NCI-H2081 (cell line): ENCODE data around the gene KPNB1.

Experiments
- DNase-seq, 2 experiments: peaks; one replicate each; lab custom pipeline; 2025; lab: John Stamatoyannopoulos, UW

The KPNB1 gene

DNA sequence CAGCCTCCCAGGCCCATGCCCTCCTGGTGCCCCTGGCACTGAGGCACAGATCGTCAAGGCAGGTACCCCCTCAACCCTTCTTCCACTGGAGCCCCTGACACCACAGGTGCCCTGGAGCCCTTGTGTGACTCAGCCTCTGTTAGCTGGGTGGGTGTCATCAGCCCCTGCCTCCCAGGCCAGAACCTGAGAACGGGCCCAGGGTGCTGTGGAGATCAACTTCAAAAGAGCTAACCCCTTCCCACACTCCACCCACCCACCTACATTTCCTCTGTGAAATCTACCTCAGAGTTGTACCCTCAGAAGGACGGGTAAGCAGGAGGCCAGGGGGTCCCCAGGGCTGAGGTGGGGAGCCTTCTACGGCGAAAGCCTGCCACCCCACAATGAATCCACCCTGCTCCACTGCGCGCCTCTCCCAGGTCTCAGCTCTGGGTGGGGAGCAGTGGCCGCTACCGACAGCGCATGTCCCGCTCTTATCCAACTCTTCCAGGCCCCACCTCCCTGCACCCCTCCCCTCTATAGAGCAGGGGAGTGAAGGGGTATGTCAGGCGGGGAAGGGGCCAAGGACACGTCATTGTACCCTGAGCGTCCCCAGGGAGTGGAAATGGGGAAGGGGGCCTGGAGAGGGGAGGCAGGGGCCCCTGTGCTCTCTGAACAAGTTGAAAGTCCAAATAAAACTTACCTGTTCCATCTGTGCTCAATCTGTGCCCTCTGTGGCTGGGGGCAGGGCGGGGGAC lies 61.8 kb downstream of the KPNB1 start:
- no peak for DNase-seq

DNA sequence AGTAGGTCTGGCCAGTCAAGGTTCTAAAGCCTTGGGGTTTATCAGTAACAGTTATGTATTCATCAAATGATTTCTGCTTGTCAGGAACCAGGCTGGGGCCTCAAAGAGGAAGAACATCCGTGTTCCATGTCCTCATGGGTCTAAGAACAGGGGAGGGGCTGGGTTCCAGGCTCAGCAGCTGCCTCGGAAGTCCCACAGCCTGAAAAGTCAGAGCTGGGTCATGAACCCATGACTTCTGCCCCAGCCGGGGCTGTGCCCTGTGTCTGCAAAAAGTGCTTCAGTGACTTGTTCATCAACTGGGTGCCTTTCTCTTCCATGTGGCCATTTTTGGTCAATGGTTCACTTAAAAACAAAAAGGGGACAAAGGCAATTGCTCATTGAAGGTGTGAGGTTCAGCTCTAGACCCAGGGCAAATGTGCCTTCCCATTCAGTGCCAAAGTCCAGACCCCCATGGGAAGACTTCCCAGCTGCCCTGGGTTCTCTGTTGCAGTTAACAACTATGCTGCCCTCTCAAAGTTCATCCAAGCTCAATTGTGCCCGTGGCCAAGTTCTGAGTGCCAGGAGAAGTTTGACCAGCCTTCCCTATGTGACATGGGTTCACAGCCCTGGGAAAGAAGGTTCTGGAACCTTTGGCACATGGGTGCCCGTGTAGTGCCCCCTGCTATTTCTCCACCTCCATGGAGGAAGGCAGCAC lies 62.8 kb downstream of the KPNB1 start:
- DNase-seq, result no peak

DNA sequence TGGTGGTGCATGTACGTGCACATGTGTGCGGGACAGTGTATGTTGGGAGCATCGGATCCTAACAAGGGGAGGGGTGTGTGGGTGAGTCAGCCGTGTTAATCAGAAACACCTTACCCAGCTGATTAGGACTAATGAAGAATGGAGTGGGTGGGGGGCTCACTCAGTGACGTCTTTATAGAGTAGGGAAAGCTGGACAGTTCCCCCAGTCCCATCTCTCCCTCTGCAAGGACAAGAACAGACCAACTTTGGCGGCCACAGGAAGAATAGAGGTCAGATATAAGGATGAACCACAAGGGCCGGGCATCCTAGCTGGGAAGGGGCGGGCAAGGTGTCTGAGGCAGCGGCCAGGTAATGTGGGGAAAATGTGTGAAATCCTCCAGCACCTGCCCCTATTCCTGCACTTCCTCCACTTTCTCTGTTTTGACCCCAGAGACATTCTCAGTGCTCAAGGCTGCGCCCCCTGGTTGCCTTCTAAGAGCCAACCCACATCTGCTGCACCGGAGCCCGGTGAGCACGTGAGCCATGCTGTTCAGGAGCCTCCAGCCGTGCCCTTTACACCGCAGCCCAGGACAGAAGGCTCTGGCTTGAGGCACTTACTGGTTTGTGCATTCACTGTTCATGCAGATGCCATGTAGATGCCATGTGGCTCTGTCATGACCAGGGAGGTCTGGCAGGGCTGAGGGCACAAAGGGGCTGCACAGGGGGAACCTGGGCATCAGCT lies 64.4 kb downstream of the KPNB1 start:
- no peak for DNase-seq

- DNase-seq, result no peak
These were observed 65.2 kb downstream of the KPNB1 start for GRCh38 chr17:47714773-47715396.

- no peak for DNase-seq
These were observed 66.1 kb downstream of the KPNB1 start for GRCh38 chr17:47715669-47716325.

DNA sequence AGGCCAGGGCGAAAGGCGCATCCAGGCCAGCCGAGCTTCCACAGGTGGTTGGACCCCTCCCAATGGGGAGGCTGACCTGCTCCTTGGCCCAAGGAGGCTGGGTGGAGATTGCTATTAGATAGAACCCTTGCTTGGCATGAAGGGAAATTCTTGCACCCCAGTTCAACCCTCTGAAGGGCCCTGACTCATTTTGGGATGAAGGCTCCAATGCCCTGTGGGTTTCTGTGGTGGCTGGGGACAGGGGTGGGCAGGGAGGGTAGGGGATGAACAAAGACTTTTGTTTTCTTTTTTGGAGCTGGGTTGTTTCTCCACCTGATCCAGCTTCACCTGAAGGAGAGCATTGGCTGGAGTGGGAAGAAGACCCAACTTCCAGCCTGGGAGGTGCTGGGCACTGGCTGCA lies 66.7 kb downstream of the KPNB1 start:
- no peak for DNase-seq

DNA sequence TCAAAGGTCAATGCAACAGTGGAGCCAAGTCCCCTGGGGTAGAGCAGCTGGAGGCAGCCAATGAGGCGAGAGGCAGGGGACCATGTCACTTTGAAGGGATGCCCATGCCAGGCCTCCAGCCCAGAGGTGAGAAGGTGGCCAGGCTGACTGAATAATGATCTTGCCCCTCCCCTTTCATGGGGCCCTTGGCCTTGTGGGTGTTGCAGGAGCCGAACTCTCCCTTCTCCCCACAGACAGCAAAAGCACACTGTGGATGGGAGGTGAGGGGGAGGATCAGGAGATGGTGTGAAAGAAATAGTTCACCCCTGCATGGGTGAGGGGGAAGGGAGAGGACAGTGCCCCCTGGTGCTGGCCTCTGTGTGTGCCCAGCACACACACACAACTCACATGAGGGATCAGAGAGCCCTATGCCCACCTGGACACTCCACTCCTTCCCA lies 67.6 kb downstream of the KPNB1 start:
- DNase-seq, result no peak

DNA sequence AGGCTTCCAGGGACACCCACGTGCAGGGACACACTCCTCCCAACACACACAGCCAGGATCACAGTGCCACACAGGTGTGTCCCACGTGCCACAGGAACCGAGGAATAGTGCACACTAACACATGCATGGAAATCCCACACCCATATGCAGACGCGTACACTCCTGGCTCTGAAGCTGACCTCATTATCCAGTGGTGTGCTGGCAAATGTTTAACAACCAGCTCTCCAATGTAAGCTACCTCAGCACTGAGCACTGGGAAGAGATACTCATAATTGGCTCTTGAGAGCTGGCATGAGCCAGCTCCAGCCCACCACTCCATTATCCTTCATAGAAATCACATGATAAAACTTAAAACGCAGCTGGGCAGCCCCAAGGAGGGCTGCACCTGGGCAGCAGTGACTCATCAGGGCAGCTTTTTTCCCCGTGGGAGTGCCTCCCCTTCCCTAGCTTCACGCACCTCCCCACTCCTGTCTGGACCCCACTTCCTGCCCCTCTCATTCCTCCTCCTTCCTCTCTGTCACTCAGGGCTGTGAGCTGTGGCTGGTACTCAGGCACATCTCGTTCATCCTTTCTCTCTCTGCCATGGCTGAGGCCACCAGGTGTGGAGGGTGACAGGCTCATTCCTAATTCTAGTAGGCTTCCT lies 68.4 kb downstream of the KPNB1 start:
- no peak for DNase-seq

GRCh38 chr17:47718634-47719405 lies 69.1 kb downstream of the KPNB1 start:
- DNase-seq, result no peak

GRCh38 chr17:47719411-47720152 lies 69.9 kb downstream of the KPNB1 start:
- no peak for DNase-seq

DNA sequence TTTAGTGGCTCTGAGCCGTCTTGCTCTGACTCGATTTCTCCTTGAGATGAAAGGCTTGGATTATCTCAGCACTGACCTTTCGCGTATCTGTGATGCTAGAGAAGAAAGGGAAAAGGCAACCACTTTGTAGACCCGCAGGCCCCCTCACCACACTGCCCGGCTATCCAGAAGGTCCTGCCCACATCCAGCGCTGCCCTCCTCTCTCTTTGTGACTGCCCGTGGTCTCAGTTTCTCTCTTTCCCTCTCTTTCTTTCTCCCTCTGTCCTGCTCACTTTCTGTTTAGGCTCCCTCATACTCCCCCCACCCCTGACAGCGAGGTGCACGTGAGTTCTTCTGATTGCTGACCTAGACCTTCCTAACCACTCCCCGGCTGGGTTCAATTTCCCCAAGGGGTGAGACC lies 70.5 kb downstream of the KPNB1 start:
- no peak for DNase-seq

DNA sequence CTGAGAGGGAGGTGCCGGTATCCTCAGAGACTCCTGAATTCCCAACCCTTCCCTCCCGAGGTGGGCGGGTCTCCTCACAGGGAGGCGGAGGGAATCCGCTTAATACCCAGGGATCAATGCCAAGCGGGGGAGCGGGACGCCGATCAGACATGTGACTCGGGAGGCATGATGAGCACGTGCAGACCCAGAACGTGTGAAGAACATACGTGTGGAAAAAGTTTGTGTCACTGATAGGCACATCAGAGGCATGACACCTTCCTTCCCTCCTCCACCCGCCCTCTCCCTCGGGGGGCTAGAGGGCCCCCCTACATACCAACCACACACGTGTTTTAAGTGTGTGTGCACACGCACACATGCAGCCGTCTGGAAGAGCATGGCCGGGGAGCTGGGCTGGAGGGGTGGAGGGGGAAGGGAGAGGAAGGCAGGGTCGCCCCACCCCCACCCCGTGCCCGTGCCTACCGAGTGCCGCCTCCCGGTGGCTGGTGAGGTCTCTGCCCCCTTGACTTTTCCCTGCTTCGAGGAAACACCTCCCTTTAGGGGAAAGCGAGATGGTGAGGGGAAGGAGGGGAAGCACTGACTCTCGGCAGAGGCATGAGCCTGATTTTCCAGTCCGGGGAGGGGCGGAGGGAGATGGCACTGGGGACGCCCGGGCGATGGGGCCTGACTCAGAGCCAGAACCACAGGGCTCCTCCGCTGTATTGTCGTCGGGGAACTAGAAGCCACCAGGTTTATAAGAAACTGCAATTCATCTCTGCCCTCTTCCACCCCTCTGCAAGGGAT lies 71.2 kb downstream of the KPNB1 start:
- no peak for DNase-seq

DNA sequence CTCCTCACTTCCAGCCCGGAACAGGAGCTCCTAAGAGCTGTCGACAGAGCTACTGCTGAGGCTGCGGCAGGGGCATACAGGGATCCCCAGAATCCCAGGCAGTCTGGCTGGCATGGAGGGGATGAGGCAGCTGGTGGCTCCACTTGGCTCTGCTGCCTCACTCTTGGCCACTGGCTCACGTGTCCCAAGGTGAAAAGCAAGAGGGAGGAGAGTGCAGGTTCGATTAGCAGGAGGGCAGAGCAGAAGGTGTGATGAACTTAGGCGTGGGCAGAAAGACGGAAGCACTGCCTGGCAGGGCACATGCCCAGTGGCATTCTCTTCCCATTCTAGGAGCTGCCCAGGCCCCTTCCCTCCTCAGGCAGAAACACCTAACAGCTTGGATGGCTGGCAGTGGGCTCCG lies 72.0 kb downstream of the KPNB1 start:
- DNase-seq, result no peak

- no peak for DNase-seq
These were observed 75.0 kb downstream of the KPNB1 start for GRCh38 chr17:47724705-47725104.

DNA sequence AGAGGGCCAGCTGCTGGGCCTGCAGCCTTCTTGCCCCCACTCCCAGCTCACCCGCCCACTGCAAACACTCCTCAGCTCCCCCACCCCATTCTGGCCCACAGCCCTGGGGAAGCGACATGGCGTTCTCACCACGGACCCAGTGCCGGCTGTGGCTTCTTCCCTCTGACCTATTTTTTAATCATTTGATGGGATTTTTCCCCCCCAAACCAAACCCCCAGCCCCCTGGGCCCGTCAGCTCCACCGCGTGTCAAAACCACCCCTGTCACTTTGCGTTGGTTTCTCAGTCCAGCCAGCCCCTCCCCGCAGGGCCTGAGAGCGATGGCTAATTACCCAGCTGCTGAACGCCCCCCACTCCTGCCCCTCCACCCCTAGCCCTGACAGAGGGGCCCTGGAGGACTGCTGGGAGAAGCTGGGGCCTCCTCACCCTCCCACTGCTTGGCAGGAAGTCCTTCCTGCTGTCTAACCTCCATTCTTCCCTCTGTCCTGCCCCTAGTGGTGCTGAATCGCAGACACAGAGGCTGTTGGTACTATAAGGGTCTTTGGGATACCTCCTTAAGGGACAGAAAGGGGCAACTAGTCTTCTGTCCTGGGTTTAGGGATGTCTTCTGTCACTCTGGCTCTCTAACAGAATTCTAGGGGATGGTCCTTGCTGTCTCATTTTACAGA lies 75.9 kb downstream of the KPNB1 start:
- DNase-seq, result no peak

DNA sequence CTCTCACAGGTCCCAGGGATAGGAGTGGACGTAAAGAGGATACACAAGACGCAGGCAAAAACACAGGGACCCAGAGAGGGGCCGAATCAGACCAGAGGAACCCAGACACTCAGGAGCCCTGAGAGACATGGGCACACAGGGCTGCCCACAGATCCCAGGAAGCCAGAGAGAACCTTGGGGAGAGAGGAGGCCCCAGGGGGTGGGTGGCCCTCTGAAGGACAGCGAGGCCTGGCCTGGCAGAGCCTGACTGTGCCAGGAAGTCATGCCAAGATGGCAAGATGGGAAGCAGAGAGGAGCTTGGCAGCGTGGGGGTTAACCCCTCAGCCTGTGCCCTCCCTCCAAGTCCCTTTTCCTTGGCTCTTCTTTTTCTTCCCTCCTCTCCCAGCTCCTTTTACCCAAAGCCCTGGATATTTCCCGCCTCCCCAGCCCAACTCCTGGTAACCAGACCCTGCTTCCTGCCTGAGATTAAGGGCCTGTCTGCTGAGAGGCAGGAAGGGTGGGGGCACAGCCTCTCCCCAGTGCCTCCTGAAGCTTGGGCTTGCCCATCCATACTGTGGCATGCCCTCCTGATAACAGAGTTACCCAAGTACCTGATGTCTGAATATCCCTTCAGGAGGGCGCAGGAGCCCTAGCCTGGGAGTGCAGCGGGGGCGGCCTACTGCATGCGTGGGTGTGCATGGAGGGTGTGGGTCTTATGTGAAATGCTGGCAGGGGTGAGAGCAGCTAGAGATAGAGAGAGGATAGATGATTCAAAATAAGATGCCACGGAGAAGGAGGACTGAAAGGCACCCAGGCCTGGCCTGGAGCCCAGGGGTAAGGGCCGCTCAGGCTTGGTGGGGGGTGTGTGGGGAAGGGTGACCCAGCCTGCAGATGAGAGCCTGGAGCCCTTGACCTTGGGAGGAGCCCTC lies 77.3 kb downstream of the KPNB1 start:
- DNase-seq, result no peak

GRCh38 chr17:47727704-47728036 lies 78.0 kb downstream of the KPNB1 start:
- DNase-seq, result no peak
